Measurements from ENCODE around the gene MFSD6. TPM values are rescaled to one million over a fixed set of nuclear protein-coding genes. Genes with fewer than 3 reads are reported as not detected.

Gene MFSD6
- total RNA-seq, 4 donors from 2014 or later = 3.6 to 30.3 (median 28.4) TPM

- intact Hi-C loops (cut with DNase I; ENCODE audit: low total_unique reads) = no loop called here
- Histone ChIP-seq H3K27ac (no peak overlapping the region), H3K9me3 (no peaks in the 10 kb centered on the region), H3K4me1 (no peaks in the 10 kb centered on the region), H3K27me3 (no peaks in the 10 kb centered on the region), H3K4me3 (no peak overlapping the region), H3K36me3 (no peaks in the 10 kb centered on the region)
- no peak for DNase-seq
- no peak for TF ChIP-seq POLR2A (IDR thresholded peaks at IDR 0.05)
- TF ChIP-seq, protein P1, sequence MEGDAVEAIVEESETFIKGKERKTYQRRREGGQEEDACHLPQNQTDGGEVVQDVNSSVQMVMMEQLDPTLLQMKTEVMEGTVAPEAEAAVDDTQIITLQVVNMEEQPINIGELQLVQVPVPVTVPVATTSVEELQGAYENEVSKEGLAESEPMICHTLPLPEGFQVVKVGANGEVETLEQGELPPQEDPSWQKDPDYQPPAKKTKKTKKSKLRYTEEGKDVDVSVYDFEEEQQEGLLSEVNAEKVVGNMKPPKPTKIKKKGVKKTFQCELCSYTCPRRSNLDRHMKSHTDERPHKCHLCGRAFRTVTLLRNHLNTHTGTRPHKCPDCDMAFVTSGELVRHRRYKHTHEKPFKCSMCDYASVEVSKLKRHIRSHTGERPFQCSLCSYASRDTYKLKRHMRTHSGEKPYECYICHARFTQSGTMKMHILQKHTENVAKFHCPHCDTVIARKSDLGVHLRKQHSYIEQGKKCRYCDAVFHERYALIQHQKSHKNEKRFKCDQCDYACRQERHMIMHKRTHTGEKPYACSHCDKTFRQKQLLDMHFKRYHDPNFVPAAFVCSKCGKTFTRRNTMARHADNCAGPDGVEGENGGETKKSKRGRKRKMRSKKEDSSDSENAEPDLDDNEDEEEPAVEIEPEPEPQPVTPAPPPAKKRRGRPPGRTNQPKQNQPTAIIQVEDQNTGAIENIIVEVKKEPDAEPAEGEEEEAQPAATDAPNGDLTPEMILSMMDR (IDR thresholded peaks at IDR 0.05) = no peak
Observed at GRCh38 chr2:190519975-190520767, 112.0 kb downstream of the MFSD6 start.

GRCh38 chr2:190524928-190525327, 116.8 kb downstream of the MFSD6 start:
- intact Hi-C loops (cut with DNase I; ENCODE audit: low total_unique reads) = no loop called here

DNA sequence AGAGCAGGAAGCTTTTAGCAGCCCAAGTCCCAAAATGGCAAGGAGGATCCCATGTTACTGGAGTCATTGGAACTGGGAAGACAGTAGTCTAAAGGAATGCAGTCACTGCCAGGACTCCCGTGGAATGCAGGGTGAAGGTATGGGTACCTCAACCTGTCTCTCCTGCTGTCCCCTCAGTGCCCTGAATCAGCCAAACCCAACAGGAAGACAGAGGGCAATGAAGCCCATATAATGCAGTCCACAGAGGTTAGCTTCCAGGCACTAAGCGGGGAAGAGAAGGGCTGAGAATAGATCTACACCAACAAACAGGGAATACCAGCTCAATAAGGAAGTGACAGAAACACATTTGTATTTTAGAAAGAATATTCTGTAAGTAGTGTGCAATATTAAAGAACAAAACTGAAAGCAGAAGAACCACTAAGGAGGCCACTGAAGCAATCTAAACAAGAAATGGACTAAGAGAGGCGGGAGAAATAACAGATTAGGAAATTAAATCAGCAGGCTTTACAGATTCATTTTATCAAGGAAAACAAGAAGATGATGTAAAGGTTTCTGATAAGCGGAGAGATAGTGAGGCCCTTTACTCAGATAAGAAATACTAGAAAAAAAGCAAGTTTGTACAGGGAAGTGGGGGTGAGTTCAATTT, 118.1 kb downstream of the MFSD6 start:
- no peak for DNase-seq

More at GRCh38 chr2:190524928-190525327, 116.8 kb downstream of the MFSD6 start:
- Histone ChIP-seq H3K4me3 (no peak overlapping the region), H3K4me1 (no peaks in the 10 kb centered on the region), H3K27me3 (no peaks in the 10 kb centered on the region), H3K27ac (no peak overlapping the region), H3K36me3 (no peaks in the 10 kb centered on the region), H3K9me3 (no peaks in the 10 kb centered on the region)
- no peak for TF ChIP-seq POLR2A (IDR thresholded peaks at IDR 0.05)
- TF ChIP-seq, protein P1 (IDR thresholded peaks at IDR 0.05) = no peak
- DNase-seq = no peak

DNA sequence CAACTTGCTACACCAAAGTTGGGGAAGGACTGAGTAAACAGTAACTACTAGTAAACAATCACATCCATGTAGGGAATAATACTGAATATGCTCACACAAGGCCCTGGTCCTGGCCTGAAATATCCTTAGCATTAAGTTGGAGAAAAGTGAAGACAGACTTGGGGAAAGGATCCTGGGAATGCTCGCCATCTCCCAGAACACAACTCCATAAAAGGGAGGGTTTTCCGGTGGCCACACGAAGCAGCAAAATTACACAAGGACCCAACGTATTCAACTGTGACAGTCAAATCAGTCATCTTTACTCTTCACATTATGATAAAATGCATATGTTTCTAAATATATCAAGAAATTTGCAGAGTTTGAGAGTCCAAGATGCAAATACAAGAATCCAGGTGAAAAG, 119.1 kb downstream of the MFSD6 start:
- H3K36me3 ChIP-seq = no peaks in the 10 kb centered on the region
- DNase-seq = no peak
- intact Hi-C loops (cut with DNase I; ENCODE audit: low total_unique reads) = no loop called here
- H3K27me3 ChIP-seq = no peaks in the 10 kb centered on the region
- H3K4me1 ChIP-seq = no peaks in the 10 kb centered on the region
- H3K27ac ChIP-seq = no peak overlapping the region
- no peak overlapping the region for H3K4me3 ChIP-seq
- TF ChIP-seq, protein P1 (IDR thresholded peaks at IDR 0.05) = no peak
- TF ChIP-seq POLR2A (IDR thresholded peaks at IDR 0.05) = no peak
- no peaks in the 10 kb centered on the region for H3K9me3 ChIP-seq

More for the DNA sequence above, 118.1 kb downstream of the MFSD6 start:
- no peaks in the 10 kb centered on the region for H3K9me3 ChIP-seq
- TF ChIP-seq, protein P1 (IDR thresholded peaks at IDR 0.05) = no peak
- no peak for TF ChIP-seq POLR2A (IDR thresholded peaks at IDR 0.05)
- H3K27ac ChIP-seq = no peak overlapping the region
- no peaks in the 10 kb centered on the region for H3K36me3 ChIP-seq
- intact Hi-C loops (cut with DNase I; ENCODE audit: low total_unique reads) = no loop called here
- H3K4me3 ChIP-seq = no peak overlapping the region
- H3K4me1 ChIP-seq = no peaks in the 10 kb centered on the region
- H3K27me3 ChIP-seq = no peaks in the 10 kb centered on the region

GRCh38 chr2:190527918-190528317, 119.8 kb downstream of the MFSD6 start:
- Histone ChIP-seq H3K4me3 (no peak overlapping the region), H3K27me3 (no peaks in the 10 kb centered on the region), H3K4me1 (no peaks in the 10 kb centered on the region), H3K27ac (no peak overlapping the region), H3K9me3 (no peaks in the 10 kb centered on the region), H3K36me3 (no peaks in the 10 kb centered on the region)
- intact Hi-C loops (cut with DNase I; ENCODE audit: low total_unique reads) = no loop called here
- no peak for DNase-seq
- TF ChIP-seq, protein P1 (IDR thresholded peaks at IDR 0.05) = no peak
- no peak for TF ChIP-seq POLR2A (IDR thresholded peaks at IDR 0.05)
